GM23338 (cell line): ENCODE measurements around the gene OR52E1. TPM values are rescaled to one million over a fixed set of nuclear protein-coding genes. Genes with fewer than 3 reads are reported as not detected.

Source experiments
- polyA plus RNA-seq: library from polyadenylated mRNA; unstranded; fragments of >200 nt; fragmentation: Nextera tagmentation; extraction: Ambion mirVana; gene quantifications from 2 replicates; pipeline ENCODE4 v1.2.1, GENCODE V29; 2016
- total RNA-seq: library from RNA; depleted of rRNA; stranded (reverse); fragments of >200 nt; shearing (Covaris generic); gene quantifications from 2 replicates; pipeline ENCODE4 v1.2.3, GENCODE V29; 2014; rRNA removed

Gene OR52E1
- total and polyA plus RNA-seq, 2 experiments from 2014 or later, result not detected

Other genes with a start within 250 kb of the OR52E1 start
- not detected in 2 replicates for gene OR51F2, start 248.3 kb upstream of the OR52E1 start, total RNA-seq
- not detected in 2 replicates for gene OR51F2, start 248.3 kb upstream of the OR52E1 start, polyA plus RNA-seq
- gene OR51S1, start 220.4 kb upstream of the OR52E1 start, total RNA-seq, result not detected in 2 replicates
- not detected in 2 replicates for gene OR51S1, start 220.4 kb upstream of the OR52E1 start, polyA plus RNA-seq
- gene OR51T1, start 187.7 kb upstream of the OR52E1 start, total RNA-seq, result not detected in 2 replicates
- not detected in 2 replicates for gene OR51T1, start 187.7 kb upstream of the OR52E1 start, polyA plus RNA-seq
- not detected in 2 replicates for gene OR51A7, start 165.8 kb upstream of the OR52E1 start, total RNA-seq
- gene OR51A7, start 165.8 kb upstream of the OR52E1 start, polyA plus RNA-seq, result not detected in 2 replicates
- gene OR51G2, start 150.2 kb upstream of the OR52E1 start, total RNA-seq, result not detected in 2 replicates
- gene OR51G2, start 150.2 kb upstream of the OR52E1 start, polyA plus RNA-seq, result not detected in 2 replicates
- gene OR51G1, start 145.2 kb upstream of the OR52E1 start, total RNA-seq, result not detected in 2 replicates
- not detected in 2 replicates for gene OR51G1, start 145.2 kb upstream of the OR52E1 start, polyA plus RNA-seq
- not detected in 2 replicates for gene OR51A4, start 122.0 kb upstream of the OR52E1 start, total RNA-seq
- not detected in 2 replicates for gene OR51A4, start 122.0 kb upstream of the OR52E1 start, polyA plus RNA-seq
- gene OR51A2, start 113.9 kb upstream of the OR52E1 start, total RNA-seq, result not detected in 2 replicates
- not detected in 2 replicates for gene OR51A2, start 113.9 kb upstream of the OR52E1 start, polyA plus RNA-seq
- gene OR51L1, start 74.7 kb upstream of the OR52E1 start, total RNA-seq, result not detected in 2 replicates
- gene OR51L1, start 74.7 kb upstream of the OR52E1 start, polyA plus RNA-seq, result not detected in 2 replicates
- gene OR52J3, start 23.0 kb upstream of the OR52E1 start, total RNA-seq, result not detected in 2 replicates
- gene OR52J3, start 23.0 kb upstream of the OR52E1 start, polyA plus RNA-seq, result not detected in 2 replicates
- not detected in 2 replicates for gene OR52E2, start 9.9 kb upstream of the OR52E1 start, total RNA-seq
- not detected in 2 replicates for gene OR52E2, start 9.9 kb upstream of the OR52E1 start, polyA plus RNA-seq
- 0.24 and 0.39 TPM in 2 replicates for gene OR52A5, start 68.8 kb downstream of the OR52E1 start, total RNA-seq
- 0.05 and 0.11 TPM in 2 replicates for gene OR52A5, start 68.8 kb downstream of the OR52E1 start, polyA plus RNA-seq
- gene OR52A1, start 85.2 kb downstream of the OR52E1 start, total RNA-seq, result 4.3 and 4.4 TPM in 2 replicates
- gene OR52A1, start 85.2 kb downstream of the OR52E1 start, polyA plus RNA-seq, result 0.73 and 0.82 TPM in 2 replicates
- gene OR51V1, start 131.1 kb downstream of the OR52E1 start, total RNA-seq, result not detected in 2 replicates
- gene OR51V1, start 131.1 kb downstream of the OR52E1 start, polyA plus RNA-seq, result not detected in 2 replicates
- not detected in 2 replicates for gene HBB, start 157.5 kb downstream of the OR52E1 start, total RNA-seq
- gene HBB, start 157.5 kb downstream of the OR52E1 start, polyA plus RNA-seq, result not detected in 2 replicates
- not detected in 2 replicates for gene HBD, start 164.9 kb downstream of the OR52E1 start, total RNA-seq
- not detected in 2 replicates for gene HBD, start 164.9 kb downstream of the OR52E1 start, polyA plus RNA-seq
- not detected in 2 replicates for gene HBG1, start 180.3 kb downstream of the OR52E1 start, total RNA-seq
- not detected in 2 replicates for gene HBG1, start 180.3 kb downstream of the OR52E1 start, polyA plus RNA-seq
- not detected in 2 replicates for gene HBG2, start 185.2 kb downstream of the OR52E1 start, total RNA-seq
- gene HBG2, start 185.2 kb downstream of the OR52E1 start, polyA plus RNA-seq, result not detected in 2 replicates
- gene HBE1, start 200.4 kb downstream of the OR52E1 start, total RNA-seq, result 1.0 TPM in 1 of 2 replicates, not detected in the other
- not detected in 2 replicates for gene HBE1, start 200.4 kb downstream of the OR52E1 start, polyA plus RNA-seq
- gene OR51B4, start 232.4 kb downstream of the OR52E1 start, total RNA-seq, result not detected in 2 replicates
- gene OR51B4, start 232.4 kb downstream of the OR52E1 start, polyA plus RNA-seq, result not detected in 2 replicates